Astrocyte (in vitro differentiated cells and primary cell): ENCODE results near the gene ARHGEF10L.

Experiments
- EZH2 ChIP-seq: IDR thresholded peaks from 2 replicates; pipeline ENCODE4 v1.6.1; 2012; ENCODE audit warnings: mild to moderate bottlenecking, low read length, inconsistent platforms; ENCODE audit not compliant: insufficient read depth
- TF ChIP-seq, protein P1 (sequence below): IDR thresholded peaks from 2 replicates; pipeline ENCODE4 v1.5.1; 2011; ENCODE audit warnings: low read depth, mild to moderate bottlenecking, inconsistent platforms, low read length, moderate library complexity; ENCODE audit not compliant: insufficient read depth

DNA sequence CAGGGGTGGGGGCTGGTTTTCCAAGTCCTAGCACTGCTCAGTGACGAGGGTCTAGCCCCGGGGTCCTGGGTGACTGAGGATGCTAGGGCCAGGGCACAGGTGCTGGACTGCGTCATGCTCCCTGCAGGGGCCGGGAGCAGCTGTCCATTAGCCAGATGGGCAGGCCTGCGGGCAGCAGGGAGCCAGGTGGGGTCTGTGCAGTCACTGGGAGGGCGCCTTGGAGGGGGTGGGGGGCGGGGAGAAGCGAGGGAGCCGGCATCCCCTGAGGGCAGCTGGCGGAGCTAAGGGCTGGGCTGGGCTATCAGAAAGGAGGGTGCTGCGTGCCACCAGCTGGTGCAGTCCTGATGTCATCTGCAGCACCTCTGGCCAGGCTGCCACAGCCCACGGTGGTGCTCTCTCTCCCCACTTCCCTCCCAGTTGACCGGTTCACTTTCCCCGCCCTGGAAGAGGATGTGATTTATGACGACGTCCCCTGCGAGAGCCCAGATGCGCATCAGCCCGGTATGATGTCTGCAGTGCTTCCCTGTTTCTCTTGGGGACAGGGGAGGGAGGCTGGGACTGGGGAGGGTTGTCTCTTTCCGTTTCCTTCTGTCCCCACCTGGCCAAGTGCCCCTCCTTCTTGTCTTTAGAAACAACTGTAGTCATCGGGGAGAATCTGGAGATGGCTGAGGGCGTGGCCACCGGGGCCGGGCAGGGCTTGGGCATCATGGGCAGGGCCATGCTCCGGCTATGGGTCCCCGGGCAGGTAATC lies 63.8 kb downstream of the ARHGEF10L start:
- TF ChIP-seq, protein P1, sequence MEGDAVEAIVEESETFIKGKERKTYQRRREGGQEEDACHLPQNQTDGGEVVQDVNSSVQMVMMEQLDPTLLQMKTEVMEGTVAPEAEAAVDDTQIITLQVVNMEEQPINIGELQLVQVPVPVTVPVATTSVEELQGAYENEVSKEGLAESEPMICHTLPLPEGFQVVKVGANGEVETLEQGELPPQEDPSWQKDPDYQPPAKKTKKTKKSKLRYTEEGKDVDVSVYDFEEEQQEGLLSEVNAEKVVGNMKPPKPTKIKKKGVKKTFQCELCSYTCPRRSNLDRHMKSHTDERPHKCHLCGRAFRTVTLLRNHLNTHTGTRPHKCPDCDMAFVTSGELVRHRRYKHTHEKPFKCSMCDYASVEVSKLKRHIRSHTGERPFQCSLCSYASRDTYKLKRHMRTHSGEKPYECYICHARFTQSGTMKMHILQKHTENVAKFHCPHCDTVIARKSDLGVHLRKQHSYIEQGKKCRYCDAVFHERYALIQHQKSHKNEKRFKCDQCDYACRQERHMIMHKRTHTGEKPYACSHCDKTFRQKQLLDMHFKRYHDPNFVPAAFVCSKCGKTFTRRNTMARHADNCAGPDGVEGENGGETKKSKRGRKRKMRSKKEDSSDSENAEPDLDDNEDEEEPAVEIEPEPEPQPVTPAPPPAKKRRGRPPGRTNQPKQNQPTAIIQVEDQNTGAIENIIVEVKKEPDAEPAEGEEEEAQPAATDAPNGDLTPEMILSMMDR, result no peak
- no peak for TF ChIP-seq EZH2
